Activated CD4-positive, alpha-beta T cell treated with anti-CD3 and anti-CD28 coated beads for 4 hours (primary cell): ENCODE measurements around the gene KRTAP9-2.
"Not testable (repeated sequence)": the region's sequence is repeated elsewhere in the genome, so short reads cannot be mapped to it uniquely, and the experiment has no call there.

ENCODE experiments used
- DNase-seq, 2 donors: peaks; one replicate each; pipeline ENCODE4 v3.0.0-alpha.2; 2020

Gene KRTAP9-2

GRCh38 chr17:41237116-41237515, 10.7 kb downstream of the KRTAP9-2 start:
- not testable (repeated sequence) for DNase-seq

GRCh38 chr17:41237949-41238437, 11.5 kb downstream of the KRTAP9-2 start, which contains the start of gene KRTAP9-8:
Gene KRTAP9-8 (plus strand): TSS chr17:41237999. CDS start chr17:41238052, 53 bp downstream.
- not testable (repeated sequence) for DNase-seq

GRCh38 chr17:41246995-41247787, 20.7 kb downstream of the KRTAP9-2 start:
- not testable (repeated sequence) for DNase-seq

GRCh38 chr17:41249637-41250240, 23.3 kb downstream of the KRTAP9-2 start, which contains the start of gene KRTAP9-4:
Gene KRTAP9-4 (plus strand): TSS chr17:41249687. CDS start chr17:41249721, 34 bp downstream.
- DNase-seq: not testable (repeated sequence)

GRCh38 chr17:41251261-41251660, 24.8 kb downstream of the KRTAP9-2 start:
- no peak for DNase-seq

- DNase-seq: no peak
Measured at GRCh38 chr17:41254861-41255260, 28.4 kb downstream of the KRTAP9-2 start.

- DNase-seq: not testable (repeated sequence)
Measured at GRCh38 chr17:41255381-41256290, 29.2 kb downstream of the KRTAP9-2 start, which contains the start of gene KRTAP9-9. Gene KRTAP9-9 (plus strand): TSS chr17:41255384.

- DNase-seq: no peak
Measured at GRCh38 chr17:41256291-41256685, 29.8 kb downstream of the KRTAP9-2 start.

GRCh38 chr17:41258406-41258805, 32.0 kb downstream of the KRTAP9-2 start:
- DNase-seq: no peak

- DNase-seq: no peak
Measured at GRCh38 chr17:41263212-41263611, 36.8 kb downstream of the KRTAP9-2 start.

- DNase-seq: no peak
Measured at GRCh38 chr17:41264599-41264998, 38.2 kb downstream of the KRTAP9-2 start.

GRCh38 chr17:41265078-41265477, 38.6 kb downstream of the KRTAP9-2 start, which contains the start of gene KRTAP9-6:
Gene KRTAP9-6 (plus strand): TSS chr17:41265378. CDS start chr17:41265378, 0 bp downstream.
- DNase-seq: no peak

GRCh38 chr17:41267711-41268110, 41.3 kb downstream of the KRTAP9-2 start:
- DNase-seq: no peak

- not testable (repeated sequence) for DNase-seq
Measured at GRCh38 chr17:41271323-41271722, 44.9 kb downstream of the KRTAP9-2 start.

GRCh38 chr17:41271858-41272257, 45.4 kb downstream of the KRTAP9-2 start:
- DNase-seq: no peak

- not testable (repeated sequence) for DNase-seq
Measured at GRCh38 chr17:41275648-41276190, 49.3 kb downstream of the KRTAP9-2 start, which contains the start of gene KRTAP9-7. Gene KRTAP9-7 (plus strand): TSS chr17:41275698. CDS start chr17:41275698, 0 bp downstream.
